DND-41 (cell line): ENCODE measurements around the gene PLVAP.

ENCODE experiments used
- ATAC-seq: fragments of 200-7000 bp; cut with Tn5 transposase; 3 replicates; pipeline ENCODE4 v1.9.1; 2021; ENCODE audit warnings: low read depth; ENCODE audit not compliant: insufficient read depth
- DNase-seq: peaks from one replicate; pipeline ENCODE4 v3.0.0-alpha.2; 2020
- H2AFZ ChIP-seq: 2 replicates; pipeline ENCODE4 v1.6.0; 2012; ENCODE audit warnings: low read depth, low read length
- H3K27ac ChIP-seq: 2 replicates; pipeline ENCODE4 v1.5.1; 2012; ENCODE audit warnings: low read length, inconsistent platforms
- H3K27me3 ChIP-seq: fragments of 200-600 bp; sonication (generic); 2 replicates; pipeline ENCODE4 v1.6.0; 2012; ENCODE audit warnings: low read length, mild to moderate bottlenecking, inconsistent platforms; ENCODE audit not compliant: insufficient read depth, poor library complexity
- H3K36me3 ChIP-seq: 2 replicates; pipeline ENCODE4 v1.5.1; 2012; ENCODE audit warnings: low read length, inconsistent platforms; ENCODE audit not compliant: insufficient read depth
- H3K4me1 ChIP-seq: 2 replicates; pipeline ENCODE4 v1.5.1; 2012; ENCODE audit warnings: mild to moderate bottlenecking, low read length; ENCODE audit not compliant: insufficient read depth
- H3K4me2 ChIP-seq: 2 replicates; pipeline ENCODE4 v1.6.0; 2012; ENCODE audit warnings: mild to moderate bottlenecking, moderate library complexity, low read length, inconsistent platforms; ENCODE audit not compliant: insufficient read depth
- H3K4me3 ChIP-seq, 2 experiments: fragments of 200-600 bp in 1 of 2; shearing (Covaris generic) in 1 of 2; 2 replicates each; pipeline ENCODE4 v1.5.1; 2012 to 2016; ENCODE audit warnings: inconsistent platforms in 2 of 2, low read length in 2 of 2, mild to moderate bottlenecking in 2 of 2, low read depth in 1 of 2, moderate library complexity in 1 of 2
- H3K79me2 ChIP-seq: 2 replicates; pipeline ENCODE4 v1.6.0; 2012; ENCODE audit warnings: low read length, inconsistent platforms; ENCODE audit not compliant: insufficient read depth
- H3K9ac ChIP-seq: 2 replicates; pipeline ENCODE4 v1.6.0; 2012; ENCODE audit warnings: low read depth, mild to moderate bottlenecking, inconsistent platforms, low read length, moderate library complexity
- H3K9me3 ChIP-seq: 2 replicates; pipeline ENCODE4 v1.5.1; 2012; ENCODE audit warnings: low read length, moderate library complexity, mild to moderate bottlenecking, inconsistent platforms; ENCODE audit not compliant: insufficient read depth, severe bottlenecking
- H4K20me1 ChIP-seq: 2 replicates; pipeline ENCODE4 v1.6.0; 2012; ENCODE audit warnings: low read length; ENCODE audit not compliant: insufficient read depth
- EZH2 ChIP-seq: IDR thresholded peaks from 3 replicates; pipeline ENCODE4 v1.6.1; 2012; ENCODE audit warnings: borderline replicate concordance, low read depth, mild to moderate bottlenecking, moderate library complexity, low read length, inconsistent platforms; ENCODE audit not compliant: severe bottlenecking
- TF ChIP-seq, protein P1 (sequence below): IDR thresholded peaks from 2 replicates; pipeline ENCODE4 v1.5.1; 2012; ENCODE audit warnings: borderline replicate concordance, low read length, moderate library complexity, mild to moderate bottlenecking; ENCODE audit not compliant: poor library complexity, severe bottlenecking; ENCODE audit errors: extremely low read depth

Gene PLVAP

DNA sequence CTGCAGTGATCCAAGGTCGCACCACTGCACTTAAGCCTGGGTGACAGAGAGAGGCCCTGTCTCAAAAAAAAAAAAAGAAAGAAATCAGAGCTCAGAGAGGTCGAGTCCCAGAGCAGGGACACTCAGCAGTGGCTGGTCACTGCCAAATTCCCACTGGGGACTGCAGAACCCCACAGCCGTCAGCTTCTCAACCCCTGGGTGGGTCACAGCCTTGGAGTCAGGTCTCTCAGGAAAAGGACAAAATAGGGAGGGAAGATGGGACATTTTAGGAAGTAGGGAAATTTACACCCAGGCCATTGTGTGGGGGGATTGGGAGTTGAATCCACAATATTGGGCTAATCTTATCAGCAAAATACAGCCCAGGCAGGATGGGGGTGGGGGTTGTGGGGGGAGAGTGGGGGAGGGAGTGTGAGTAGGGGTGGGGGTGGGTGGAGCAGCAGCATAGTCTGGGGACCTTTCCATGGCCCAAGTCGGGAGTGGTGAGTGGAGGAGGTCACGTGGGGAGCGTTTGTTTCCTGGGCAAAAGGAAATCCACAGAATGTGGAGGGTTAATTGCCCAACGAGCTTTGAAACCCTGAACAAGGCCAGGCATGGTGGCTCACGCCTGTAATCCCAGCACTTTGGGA is 21.9 kb upstream of the PLVAP start:
- TF ChIP-seq, protein P1, sequence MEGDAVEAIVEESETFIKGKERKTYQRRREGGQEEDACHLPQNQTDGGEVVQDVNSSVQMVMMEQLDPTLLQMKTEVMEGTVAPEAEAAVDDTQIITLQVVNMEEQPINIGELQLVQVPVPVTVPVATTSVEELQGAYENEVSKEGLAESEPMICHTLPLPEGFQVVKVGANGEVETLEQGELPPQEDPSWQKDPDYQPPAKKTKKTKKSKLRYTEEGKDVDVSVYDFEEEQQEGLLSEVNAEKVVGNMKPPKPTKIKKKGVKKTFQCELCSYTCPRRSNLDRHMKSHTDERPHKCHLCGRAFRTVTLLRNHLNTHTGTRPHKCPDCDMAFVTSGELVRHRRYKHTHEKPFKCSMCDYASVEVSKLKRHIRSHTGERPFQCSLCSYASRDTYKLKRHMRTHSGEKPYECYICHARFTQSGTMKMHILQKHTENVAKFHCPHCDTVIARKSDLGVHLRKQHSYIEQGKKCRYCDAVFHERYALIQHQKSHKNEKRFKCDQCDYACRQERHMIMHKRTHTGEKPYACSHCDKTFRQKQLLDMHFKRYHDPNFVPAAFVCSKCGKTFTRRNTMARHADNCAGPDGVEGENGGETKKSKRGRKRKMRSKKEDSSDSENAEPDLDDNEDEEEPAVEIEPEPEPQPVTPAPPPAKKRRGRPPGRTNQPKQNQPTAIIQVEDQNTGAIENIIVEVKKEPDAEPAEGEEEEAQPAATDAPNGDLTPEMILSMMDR: no peak
- TF ChIP-seq EZH2: no peak
- no peaks in the 10 kb centered on the region for H3K9me3 ChIP-seq
- no peaks in the 10 kb centered on the region for H3K27me3 ChIP-seq
- no peak overlapping the region for H3K9ac ChIP-seq
- no peak overlapping the region for H3K4me3 ChIP-seq
- DNase-seq (no peak), ATAC-seq (no peak)
- peaks cover 13% of the 10 kb centered on the region for H3K4me1 ChIP-seq
- peaks cover 3% of the 10 kb centered on the region for H3K79me2 ChIP-seq
- no peak overlapping the region for H3K27ac ChIP-seq
- H2AFZ ChIP-seq: no peak overlapping the region
- H3K4me2 ChIP-seq: no peak overlapping the region
- H3K36me3 ChIP-seq: peaks cover 14% of the 10 kb centered on the region
- no peaks in the 10 kb centered on the region for H4K20me1 ChIP-seq

DNA sequence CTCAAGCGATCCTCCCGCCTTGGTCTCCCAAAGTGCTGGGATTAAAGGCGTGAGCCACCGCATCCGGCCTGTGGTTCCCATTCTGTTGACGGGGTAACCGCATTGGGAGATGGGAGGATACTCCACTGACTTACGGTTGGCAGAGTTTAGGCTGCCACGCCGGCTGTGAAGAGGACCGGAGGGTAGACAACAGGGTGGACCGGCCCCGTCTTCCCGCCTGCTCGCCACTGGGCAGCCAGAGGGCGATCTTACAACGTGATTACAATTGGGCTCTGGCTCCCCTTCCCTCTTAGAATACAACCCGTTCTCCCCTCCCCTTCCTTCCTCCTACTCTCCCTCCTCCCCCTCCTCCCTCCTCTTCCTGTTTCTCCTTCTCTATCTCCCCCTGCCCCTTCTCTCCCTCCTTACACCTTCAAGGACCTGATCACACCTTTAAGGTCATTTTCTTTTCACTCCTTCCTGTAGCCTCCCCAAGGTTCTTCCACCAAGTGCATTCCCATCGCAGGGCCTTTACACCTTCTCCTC is 17.8 kb upstream of the PLVAP start:
- Histone ChIP-seq H3K79me2 (no peaks in the 10 kb centered on the region), H3K4me3 (peak overlapping the region in 1 of 2 experiments; percentile 42; a peak in 2 of 4 replicates), H3K9me3 (no peaks in the 10 kb centered on the region), H3K4me2 (peak overlapping the region; percentile 54), H3K27me3 (peaks cover 3% of the 10 kb centered on the region), H3K27ac (peak overlapping the region; percentile 58), H3K9ac (peak overlapping the region; percentile 22; the same call in 1 of the 2 replicates), H2AFZ (peak overlapping the region; percentile 23), H3K4me1 (peaks cover 23% of the 10 kb centered on the region), H4K20me1 (no peaks in the 10 kb centered on the region), H3K36me3 (no peaks in the 10 kb centered on the region)
- peak; percentile 74 for DNase-seq
- ATAC-seq: peak; percentile 51
- TF ChIP-seq, protein P1: peak; percentile 88
- no peak for TF ChIP-seq EZH2

DNA sequence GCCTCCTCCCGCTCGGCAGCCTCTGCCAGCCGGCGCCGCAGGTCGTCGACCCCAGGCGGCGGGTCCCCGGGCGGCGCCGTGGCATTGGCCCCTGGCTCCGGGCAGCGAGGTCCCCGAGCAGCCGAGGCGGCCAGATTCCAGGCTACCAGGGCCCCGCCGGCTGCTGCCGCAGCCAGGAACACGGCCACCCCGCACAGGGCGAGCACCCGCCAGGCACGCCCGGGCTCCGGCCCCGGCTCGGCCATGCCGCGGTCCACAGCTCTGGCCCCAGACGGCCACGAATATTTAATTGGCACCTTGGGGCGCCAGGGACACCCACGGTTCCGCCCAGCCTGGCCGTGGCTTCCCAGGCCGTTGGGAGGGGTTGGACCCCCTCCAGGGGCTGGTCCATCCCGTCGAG is 16.8 kb upstream of the PLVAP start, which contains the start of gene CCDC194:
CCDC194 (minus strand) TSS at position 283 of the 400 bp plus-strand sequence; CDS start at position 245, 38 bp downstream.
- no peaks in the 10 kb centered on the region for H3K79me2 ChIP-seq
- H3K4me1 ChIP-seq: peaks cover 23% of the 10 kb centered on the region
- ATAC-seq (no peak), DNase-seq (no peak)
- no peak for TF ChIP-seq EZH2
- TF ChIP-seq, protein P1: no peak
- H3K27me3 ChIP-seq: peaks cover 3% of the 10 kb centered on the region
- no peak within 1 kb of the TSS for H3K9ac ChIP-seq
- H3K4me3 ChIP-seq: peak within 1 kb of the TSS in 1 of 2 experiments; percentile 42; a peak in 2 of 4 replicates
- no peak within 1 kb of the TSS for H3K27ac ChIP-seq
- H2AFZ ChIP-seq: no peak within 1 kb of the TSS
- peak within 1 kb of the TSS; percentile 54; the same call in 1 of the 2 replicates for H3K4me2 ChIP-seq
- H3K36me3 ChIP-seq: no peaks in the 10 kb centered on the region
- no peaks in the 10 kb centered on the region for H3K9me3 ChIP-seq
- H4K20me1 ChIP-seq: no peaks in the 10 kb centered on the region
